PC-9 (cell line): ENCODE data around the gene DNAJC15. TPM values are rescaled to one million over a fixed set of nuclear protein-coding genes. Genes with fewer than 3 reads are reported as not detected.
"Not testable (repeated sequence)": the region's sequence is repeated elsewhere in the genome, so short reads cannot be mapped to it uniquely, and the experiment has no call there.

ENCODE experiments used
- BruUV-seq: library from RNA; stranded (reverse); fragments of 400-500 nt; replicated peaks from 2 replicates; lab custom pipeline; 2021; lab: Mats Ljungman, UMichigan
- CTCF ChIA-PET: fragments of 300-600 bp; sonication (Branson Sonifier 250); formaldehyde crosslinking; loops from one replicate; lab custom pipeline; 2022; ENCODE audit warnings: antibody characterized with exemption; lab: Charles Lee
- POLR2A ChIA-PET: fragments of 300-600 bp; sonication (Branson Sonifier 250); formaldehyde crosslinking; loops from one replicate; lab custom pipeline; 2022; ENCODE audit warnings: antibody characterized with exemption; ENCODE audit not compliant: unreplicated experiment; lab: Charles Lee
- DNase-seq, 2 experiments: peaks; one replicate each; pipeline versions ENCODE4 v3.0.0 to v3.0.0-alpha.2; 2015 to 2022; ENCODE audit warnings: mixed read lengths in 1 of 2
- H2AFZ ChIP-seq: fragments of 200-600 bp; sonication (generic); 2 replicates; pipeline ENCODE4 v1.8.1; 2017; ENCODE audit warnings: antibody characterized with exemption
- H3F3A ChIP-seq: fragments of 200-600 bp; sonication (generic); 2 replicates; pipeline ENCODE4 v1.8.1; 2017; ENCODE audit warnings: antibody characterized with exemption, mild to moderate bottlenecking, low read depth; ENCODE audit not compliant: insufficient read depth
- H3K27ac ChIP-seq: fragments of 200-600 bp; sonication (generic); 2 replicates; pipeline ENCODE4 v1.6.1; 2016; ENCODE audit warnings: mixed run types
- H3K27me3 ChIP-seq: fragments of 200-600 bp; sonication (generic); 2 replicates; pipeline ENCODE4 v1.6.1; 2016; ENCODE audit warnings: low read depth, mixed run types; ENCODE audit not compliant: insufficient read depth
- H3K36me3 ChIP-seq: fragments of 200-600 bp; sonication (generic); 2 replicates; pipeline ENCODE4 v1.6.1; 2016; ENCODE audit warnings: low read depth, mixed run types
- H3K4me1 ChIP-seq: fragments of 200-600 bp; sonication (generic); replicated peaks from 2 replicates; pipeline ENCODE4 v1.6.1; 2016; ENCODE audit warnings: mixed run types; ENCODE audit not compliant: insufficient read depth
- H3K4me2 ChIP-seq: fragments of 200-600 bp; sonication (generic); 2 replicates; pipeline ENCODE4 v1.6.1; 2017; ENCODE audit warnings: mixed run types
- H3K4me3 ChIP-seq: fragments of 200-600 bp; sonication (generic); 2 replicates; pipeline ENCODE4 v1.6.1; 2016; ENCODE audit warnings: mixed run types
- H3K79me2 ChIP-seq: fragments of 200-600 bp; sonication (generic); 2 replicates; pipeline ENCODE4 v1.6.1; 2017; ENCODE audit warnings: low read depth, mixed run types
- H3K9me2 ChIP-seq: fragments of 200-600 bp; sonication (generic); 2 replicates; pipeline ENCODE4 v1.8.1; 2017; ENCODE audit warnings: mild to moderate bottlenecking; ENCODE audit not compliant: insufficient read depth
- H3K9me3 ChIP-seq: fragments of 200-600 bp; sonication (generic); 2 replicates; pipeline ENCODE4 v1.8.1; 2016; ENCODE audit warnings: low read depth; ENCODE audit not compliant: insufficient read depth
- H4K20me1 ChIP-seq: fragments of 200-600 bp; sonication (generic); 2 replicates; pipeline ENCODE4 v1.8.1; 2017; ENCODE audit not compliant: insufficient read depth
- EZH2 ChIP-seq: fragments of 200-600 bp; sonication (generic); IDR thresholded peaks from 2 replicates; pipeline ENCODE4 v1.8.0; 2017; ENCODE audit warnings: antibody characterized with exemption, low read depth
- intact Hi-C: fragments of 100-400 bp; cut with micrococcal nuclease; formaldehyde crosslinking; loops from one replicate; pipeline ENCODE4 v1.10.0; 2022; ENCODE audit not compliant: unreplicated experiment
- total RNA-seq: library from RNA; stranded (reverse); gene quantifications from 2 replicates; pipeline ENCODE4 v1.2.3, GENCODE V29; 2021
- TF ChIP-seq, protein P1 (sequence below): fragments of 200-600 bp; sonication (generic); conservative IDR thresholded peaks from 2 replicates; pipeline ENCODE4 v1.6.1; 2017; ENCODE audit warnings: mixed run types, antibody characterized with exemption, mild to moderate bottlenecking, moderate library complexity

The DNAJC15 gene
- total RNA-seq, 1 experiment from 2014 or later = 14.8 TPM

DNA sequence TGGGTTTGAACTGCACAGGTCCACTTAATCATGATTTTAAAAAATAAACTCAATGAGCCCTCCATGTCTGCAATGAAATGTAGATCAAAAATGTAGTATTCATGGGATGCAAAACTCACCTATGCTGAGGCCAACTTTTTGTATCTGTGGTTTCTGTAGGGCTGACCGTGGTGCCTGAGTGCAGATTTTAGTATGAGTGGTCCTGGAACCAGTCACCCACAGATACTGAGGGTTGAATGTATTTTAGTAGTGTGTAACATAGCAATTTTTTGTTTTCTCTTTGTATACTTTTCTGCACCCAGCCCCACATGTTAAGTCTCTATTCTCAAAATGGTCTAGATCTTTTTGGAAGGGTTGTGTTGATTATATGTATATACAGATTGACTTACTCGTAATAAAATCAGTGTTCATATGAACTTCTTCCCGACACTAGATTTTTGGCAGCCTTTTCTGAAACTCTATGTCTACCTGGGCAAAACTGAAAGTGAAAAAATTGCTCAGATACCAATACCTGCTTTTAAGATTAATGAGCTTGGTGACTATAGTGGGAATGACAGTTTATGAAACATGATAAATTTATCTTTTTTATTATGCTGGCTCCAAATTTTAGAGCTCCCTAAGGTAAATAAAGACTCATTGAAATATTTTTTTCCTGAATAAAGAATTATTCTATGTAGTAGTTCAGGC, 51.6 kb downstream of the DNAJC15 start:
- Histone ChIP-seq H3K36me3 (no peaks in the 10 kb centered on the region), H3K79me2 (no peaks in the 10 kb centered on the region), H3F3A (no peaks in the 10 kb centered on the region), H4K20me1 (no peaks in the 10 kb centered on the region), H3K9me3 (no peaks in the 10 kb centered on the region), H3K27ac (no peak overlapping the region), H2AFZ (no peak overlapping the region), H3K4me3 (no peak overlapping the region), H3K27me3 (no peaks in the 10 kb centered on the region), H3K4me1 (no peaks in the 10 kb centered on the region), H3K4me2 (no peak overlapping the region), H3K9me2 (no peaks in the 10 kb centered on the region)
- no peak for TF ChIP-seq EZH2
- TF ChIP-seq, protein P1, sequence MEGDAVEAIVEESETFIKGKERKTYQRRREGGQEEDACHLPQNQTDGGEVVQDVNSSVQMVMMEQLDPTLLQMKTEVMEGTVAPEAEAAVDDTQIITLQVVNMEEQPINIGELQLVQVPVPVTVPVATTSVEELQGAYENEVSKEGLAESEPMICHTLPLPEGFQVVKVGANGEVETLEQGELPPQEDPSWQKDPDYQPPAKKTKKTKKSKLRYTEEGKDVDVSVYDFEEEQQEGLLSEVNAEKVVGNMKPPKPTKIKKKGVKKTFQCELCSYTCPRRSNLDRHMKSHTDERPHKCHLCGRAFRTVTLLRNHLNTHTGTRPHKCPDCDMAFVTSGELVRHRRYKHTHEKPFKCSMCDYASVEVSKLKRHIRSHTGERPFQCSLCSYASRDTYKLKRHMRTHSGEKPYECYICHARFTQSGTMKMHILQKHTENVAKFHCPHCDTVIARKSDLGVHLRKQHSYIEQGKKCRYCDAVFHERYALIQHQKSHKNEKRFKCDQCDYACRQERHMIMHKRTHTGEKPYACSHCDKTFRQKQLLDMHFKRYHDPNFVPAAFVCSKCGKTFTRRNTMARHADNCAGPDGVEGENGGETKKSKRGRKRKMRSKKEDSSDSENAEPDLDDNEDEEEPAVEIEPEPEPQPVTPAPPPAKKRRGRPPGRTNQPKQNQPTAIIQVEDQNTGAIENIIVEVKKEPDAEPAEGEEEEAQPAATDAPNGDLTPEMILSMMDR = no peak
- POLR2A ChIA-PET = interaction anchor here (0.6 to 0.7 kb wide), 2 partner anchors 73 to 649 kb away, joined by 3 to 5 read pairs; no protein-coding TSS in a partner anchor
- DNase-seq = no peak
- CTCF ChIA-PET = no interaction called here
- intact Hi-C loops = no loop called here
- no TSS peak for BruUV-seq

DNA sequence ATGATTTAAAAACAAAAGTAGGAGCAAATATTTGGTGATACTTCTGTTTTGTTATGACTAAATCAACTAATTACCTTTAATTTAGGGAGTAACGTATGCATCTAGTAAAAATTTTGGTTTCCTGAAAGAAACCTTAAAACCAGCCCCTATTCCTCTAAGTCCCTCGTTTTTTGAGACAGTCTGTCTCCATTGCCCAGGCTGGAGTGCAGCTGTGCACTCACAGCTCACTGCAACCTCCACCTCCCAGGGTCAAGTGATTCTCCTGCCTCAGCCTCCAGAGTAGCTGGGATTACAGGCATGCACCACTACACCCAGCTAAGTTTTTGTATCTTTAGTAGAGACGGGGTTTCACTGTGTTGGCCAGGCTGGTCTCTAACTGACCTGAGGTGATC, 52.1 kb downstream of the DNAJC15 start:
- H3K9me3 ChIP-seq, H3K4me2 ChIP-seq, H2AFZ ChIP-seq, BruUV-seq, H3K4me1 ChIP-seq, intact Hi-C loops, H4K20me1 ChIP-seq, CTCF ChIA-PET, H3F3A ChIP-seq, H3K9me2 ChIP-seq, DNase-seq, H3K4me3 ChIP-seq, H3K79me2 ChIP-seq, H3K36me3 ChIP-seq, H3K27ac ChIP-seq, H3K27me3 ChIP-seq: not testable (repeated sequence)
- POLR2A ChIA-PET = interaction anchor here (0.6 to 0.7 kb wide), 2 partner anchors 72 to 648 kb away, joined by 3 to 5 read pairs; no protein-coding TSS in a partner anchor

DNA sequence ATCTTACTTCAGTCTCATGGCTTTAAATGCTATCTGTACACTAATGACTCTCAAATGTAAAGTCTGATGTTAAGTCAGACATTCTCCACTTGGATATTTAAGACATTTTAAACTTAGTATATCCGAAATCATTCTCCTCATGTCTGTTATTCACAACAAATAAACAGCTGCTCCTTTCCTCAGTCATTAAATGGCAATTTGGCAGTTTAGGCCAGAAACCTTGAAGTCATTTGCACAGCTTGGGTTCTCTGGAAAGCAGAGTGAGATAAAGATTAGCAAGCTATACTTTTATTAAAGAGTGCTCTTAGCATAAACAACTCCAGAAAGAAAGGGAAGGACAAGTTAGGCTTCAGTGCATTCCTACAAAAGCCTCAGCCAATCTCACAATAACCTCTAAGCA, 53.7 kb downstream of the DNAJC15 start:
- intact Hi-C loops = no loop called here
- Histone ChIP-seq H3K36me3 (no peaks in the 10 kb centered on the region), H3K4me1 (no peaks in the 10 kb centered on the region), H3K9me3 (no peaks in the 10 kb centered on the region), H3K27me3 (no peaks in the 10 kb centered on the region), H3K27ac (no peak overlapping the region), H2AFZ (no peak overlapping the region), H4K20me1 (no peaks in the 10 kb centered on the region), H3K4me3 (no peak overlapping the region), H3K79me2 (no peaks in the 10 kb centered on the region), H3K4me2 (no peak overlapping the region), H3F3A (no peaks in the 10 kb centered on the region), H3K9me2 (no peaks in the 10 kb centered on the region)
- DNase-seq = no peak
- no TSS peak for BruUV-seq
- no peak for TF ChIP-seq EZH2
- TF ChIP-seq, protein P1 = no peak
- POLR2A ChIA-PET = no interaction called here
- CTCF ChIA-PET = no interaction called here

DNA sequence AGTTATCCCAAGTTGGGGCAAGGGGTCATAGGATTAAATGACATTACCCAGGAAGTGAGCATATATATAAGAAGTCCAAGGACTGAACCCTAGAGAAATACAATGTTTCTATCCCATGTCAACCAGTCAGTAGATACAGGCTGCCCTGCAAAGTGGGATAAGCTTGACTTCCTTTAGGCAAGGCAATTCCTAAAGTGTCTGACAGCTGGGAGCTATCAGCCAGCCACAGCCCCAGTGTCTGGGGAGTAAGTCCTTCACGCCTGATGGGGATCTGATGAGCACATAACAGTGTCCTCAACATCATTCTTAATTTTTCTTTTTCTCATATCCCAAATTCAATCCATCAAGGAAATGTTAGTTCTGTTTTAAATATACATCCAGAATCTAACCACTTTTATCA, 54.1 kb downstream of the DNAJC15 start:
- Histone ChIP-seq H3K79me2 (no peaks in the 10 kb centered on the region), H3K9me2 (no peaks in the 10 kb centered on the region), H3K4me2 (no peak overlapping the region), H3F3A (no peaks in the 10 kb centered on the region), H3K27me3 (no peaks in the 10 kb centered on the region), H4K20me1 (no peaks in the 10 kb centered on the region), H3K9me3 (no peaks in the 10 kb centered on the region), H3K36me3 (no peaks in the 10 kb centered on the region), H3K27ac (no peak overlapping the region), H3K4me1 (no peaks in the 10 kb centered on the region), H3K4me3 (no peak overlapping the region), H2AFZ (no peak overlapping the region)
- no peak for DNase-seq
- no peak for TF ChIP-seq EZH2
- TF ChIP-seq, protein P1 = no peak
- POLR2A ChIA-PET = no interaction called here
- BruUV-seq = no TSS peak
- CTCF ChIA-PET = no interaction called here
- intact Hi-C loops = no loop called here
